GM21723 (cell line): ENCODE measurements around the gene CYLD.

Source experiments
- ATAC-seq: cut with Tn5 transposase; IDR thresholded peaks from one replicate; pipeline ENCODE4 v1.9.1; 2021; ENCODE audit warnings: mild to moderate bottlenecking, moderate library complexity; ENCODE audit not compliant: unreplicated experiment

Gene CYLD

GRCh38 chr16:50841081-50841886 is 99.4 kb downstream of the CYLD start:
- no peak for ATAC-seq

DNA sequence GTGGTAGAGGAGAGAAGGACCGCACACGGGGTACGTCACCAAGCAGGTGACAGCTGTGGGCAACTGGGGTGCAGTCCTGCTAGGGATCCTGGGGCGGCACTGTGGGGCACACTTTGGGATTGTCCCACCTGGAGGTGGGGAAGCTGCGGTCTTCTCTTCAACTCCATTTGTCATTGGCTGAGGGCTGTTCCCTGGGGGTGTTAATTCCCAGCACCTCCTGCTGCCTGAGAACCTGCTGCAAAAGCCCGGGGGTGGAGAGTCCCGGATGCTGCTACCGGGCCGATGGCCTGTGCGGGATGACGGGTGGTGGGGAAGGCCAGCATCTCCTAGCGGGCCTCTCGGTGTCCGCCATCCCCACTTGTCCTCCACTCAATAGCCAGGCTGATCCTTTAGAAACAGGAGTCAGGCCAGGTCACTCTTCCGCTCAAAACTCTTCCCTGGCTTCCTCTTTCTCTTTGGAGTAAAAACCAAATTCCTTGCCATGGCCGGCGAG is 100.2 kb downstream of the CYLD start:
- no peak for ATAC-seq

DNA sequence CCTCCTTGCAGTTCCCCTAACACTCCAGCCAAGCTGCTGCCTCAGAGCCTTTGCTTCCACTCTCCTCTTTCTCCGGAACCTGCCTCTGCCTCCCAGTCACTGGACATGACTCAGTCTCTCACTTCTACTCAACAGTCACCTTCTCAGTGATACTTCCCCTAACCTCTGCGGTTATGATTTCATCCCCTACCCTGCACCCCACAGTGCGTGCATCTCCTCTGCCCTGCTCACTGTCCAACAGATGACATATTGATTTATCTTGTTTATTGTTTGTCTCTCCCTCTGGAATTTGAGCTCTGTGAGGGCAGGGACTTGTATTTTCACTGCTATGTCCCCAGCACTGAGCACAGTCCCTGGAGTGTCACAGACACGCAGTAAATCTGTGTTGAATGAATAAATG is 100.7 kb downstream of the CYLD start:
- no peak for ATAC-seq

DNA sequence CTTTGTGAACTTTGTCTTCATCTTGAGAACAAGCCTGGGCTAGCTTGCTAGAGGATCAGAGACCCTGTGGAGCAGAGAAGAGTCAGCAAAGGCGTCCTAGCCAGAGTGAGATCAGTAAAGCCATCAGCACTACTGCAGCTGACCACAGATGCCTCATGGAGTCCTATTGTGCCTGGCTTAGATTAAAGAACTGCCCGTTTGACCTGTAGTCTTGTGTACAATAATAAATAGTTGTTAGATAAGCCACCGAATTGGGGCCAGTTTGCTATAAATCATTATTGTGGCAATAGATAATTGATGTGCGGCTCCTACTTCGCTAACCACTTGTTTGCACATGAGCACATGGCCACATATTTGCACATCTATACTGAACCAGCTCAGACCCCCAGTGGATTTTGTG is 103.0 kb downstream of the CYLD start:
- no peak for ATAC-seq

DNA sequence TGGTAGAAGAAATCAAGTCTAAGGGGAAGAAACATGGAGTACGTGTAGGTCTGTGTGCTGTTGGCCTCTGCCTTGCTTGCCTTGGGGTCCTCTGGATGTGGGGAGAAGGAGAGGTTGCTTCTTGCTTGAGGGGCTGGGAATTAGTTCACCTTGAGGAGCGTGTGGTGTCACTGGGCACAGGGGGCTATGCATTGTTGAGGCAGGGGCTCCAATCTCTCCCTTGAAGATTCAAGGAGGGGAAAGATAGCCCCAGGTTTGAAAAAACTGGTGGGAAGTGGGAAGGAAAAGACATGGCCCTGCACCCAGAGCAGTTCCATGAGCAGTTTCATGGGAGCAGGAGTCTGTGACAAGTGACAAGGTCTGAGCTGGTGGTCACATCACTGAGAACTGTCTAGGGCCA is 103.4 kb downstream of the CYLD start:
- ATAC-seq: no peak

- ATAC-seq: no peak
Measured at GRCh38 chr16:50846511-50846910, 104.6 kb downstream of the CYLD start.

- ATAC-seq: no peak
Measured at GRCh38 chr16:50847166-50847565, 105.3 kb downstream of the CYLD start.

- ATAC-seq: no peak
Measured at GRCh38 chr16:50848755-50849514, 107.0 kb downstream of the CYLD start.
